GM10847 (cell line): Measurements from ENCODE around the gene ABHD17C.

Source experiments
- POLR2A ChIP-seq: IDR thresholded peaks from 2 replicates; pipeline ENCODE4 v1.6.1; 2011; ENCODE audit not compliant: insufficient read length; ENCODE audit errors: extremely low read depth

Gene ABHD17C

DNA sequence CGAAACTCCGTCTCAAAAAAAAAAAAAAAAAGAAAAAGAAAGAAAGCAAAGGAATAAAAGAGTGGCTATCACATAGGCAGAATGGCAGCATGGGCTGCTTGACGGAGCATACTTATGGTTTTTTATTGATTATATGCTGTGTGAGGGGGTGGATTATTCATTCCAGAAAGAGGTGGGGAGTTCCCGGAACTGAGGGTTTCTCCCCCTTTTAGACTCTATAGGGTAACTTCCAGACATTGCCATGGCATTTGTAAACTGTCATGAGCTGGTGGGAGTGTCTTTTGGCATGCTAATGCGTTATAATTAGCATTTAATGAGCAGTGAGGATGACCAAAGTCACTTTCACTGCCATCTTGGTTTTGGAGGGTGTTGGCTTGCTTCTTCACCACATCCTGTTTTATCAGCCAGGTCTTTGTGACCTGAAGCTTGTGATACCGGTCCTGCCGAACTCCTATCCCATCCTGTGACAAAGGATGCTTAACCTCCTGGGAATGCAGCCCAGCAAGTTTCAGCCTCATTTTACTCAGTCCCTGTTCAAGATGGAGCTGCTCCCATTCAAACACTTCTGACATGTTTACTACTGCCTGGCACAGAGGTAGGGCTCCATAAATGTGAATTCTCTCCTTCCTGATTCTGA is 15.8 kb upstream of the ABHD17C start:
- no peak for TF ChIP-seq POLR2A

DNA sequence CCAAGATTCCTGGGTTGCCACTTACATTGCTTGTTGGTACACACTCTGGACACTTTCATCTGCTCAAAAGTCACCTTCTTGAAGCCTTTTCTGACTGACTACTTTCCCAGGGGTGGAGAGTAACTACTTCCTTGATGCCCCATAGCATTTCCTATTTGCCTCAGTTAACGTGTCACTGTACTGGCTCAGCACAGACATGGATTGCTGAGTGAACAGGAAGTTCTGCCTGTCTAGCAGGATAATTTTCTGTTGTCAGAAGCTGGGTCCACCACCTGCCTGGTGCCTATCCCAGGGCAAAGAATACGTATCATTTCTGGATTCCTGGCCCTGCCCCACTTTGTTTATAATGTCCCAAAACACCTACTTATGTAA is 15.3 kb upstream of the ABHD17C start:
- TF ChIP-seq POLR2A = no peak

DNA sequence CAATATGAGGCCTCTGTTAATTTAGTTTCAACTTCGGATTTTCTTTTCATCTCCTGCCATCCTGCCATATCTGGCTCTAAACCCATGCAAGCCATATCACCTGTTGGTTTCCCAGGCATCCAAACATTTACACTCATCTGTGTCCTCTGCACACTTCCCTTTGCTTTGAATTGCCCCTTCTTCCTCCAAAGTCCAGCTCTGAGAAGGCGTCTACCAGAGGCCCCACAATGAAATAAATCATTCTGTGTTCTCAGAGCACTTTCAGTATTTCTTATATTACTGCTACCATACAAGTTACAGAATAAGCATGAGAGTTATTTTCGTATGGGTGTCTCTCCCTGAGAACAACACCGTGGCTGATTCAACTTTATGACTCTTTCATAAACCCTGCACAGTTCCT is 12.9 kb upstream of the ABHD17C start:
- no peak for TF ChIP-seq POLR2A

GRCh38 chr15:80684697-80685096 is 10.4 kb upstream of the ABHD17C start:
- TF ChIP-seq POLR2A = no peak

DNA sequence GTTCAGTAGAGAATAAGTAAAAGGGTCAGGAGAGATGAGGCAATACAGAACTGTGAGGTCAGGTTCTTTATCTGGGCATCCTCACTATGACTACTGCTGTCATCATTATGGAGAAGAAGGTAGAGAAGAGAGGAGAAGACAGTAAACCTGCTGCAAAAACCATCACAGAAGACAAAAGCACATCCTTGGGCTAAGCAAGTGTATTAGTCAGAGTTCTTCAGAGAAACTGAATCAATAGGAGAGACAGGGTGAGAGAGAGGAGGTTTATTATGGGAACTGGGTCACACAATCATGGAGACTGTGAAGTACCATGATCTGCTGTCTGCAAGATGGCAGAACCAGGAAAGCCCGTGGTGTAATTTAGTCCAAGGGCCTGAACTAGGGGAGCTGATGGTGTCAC is 9.5 kb upstream of the ABHD17C start:
- TF ChIP-seq POLR2A = no peak

DNA sequence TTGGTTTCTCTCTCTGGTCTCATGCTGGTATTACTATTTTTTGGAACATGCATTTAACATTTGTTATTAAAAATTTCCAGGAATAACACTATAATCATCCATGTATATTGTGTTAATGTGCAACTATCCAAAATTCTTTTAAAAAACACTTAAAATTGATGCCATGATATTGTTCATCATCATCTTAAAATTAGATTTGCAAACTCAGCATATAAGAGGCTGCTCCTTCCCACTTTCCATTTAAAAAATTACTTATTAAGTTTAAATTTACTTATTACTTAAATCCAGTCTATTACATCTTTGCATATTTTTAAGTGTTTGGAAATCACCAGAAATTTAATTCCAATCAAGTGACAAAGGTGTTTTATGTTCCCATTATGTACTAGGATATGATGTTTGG is 5.8 kb upstream of the ABHD17C start:
- TF ChIP-seq POLR2A = no peak

- no peak for TF ChIP-seq POLR2A
These were observed 5.4 kb upstream of the ABHD17C start for GRCh38 chr15:80689716-80690115.

DNA sequence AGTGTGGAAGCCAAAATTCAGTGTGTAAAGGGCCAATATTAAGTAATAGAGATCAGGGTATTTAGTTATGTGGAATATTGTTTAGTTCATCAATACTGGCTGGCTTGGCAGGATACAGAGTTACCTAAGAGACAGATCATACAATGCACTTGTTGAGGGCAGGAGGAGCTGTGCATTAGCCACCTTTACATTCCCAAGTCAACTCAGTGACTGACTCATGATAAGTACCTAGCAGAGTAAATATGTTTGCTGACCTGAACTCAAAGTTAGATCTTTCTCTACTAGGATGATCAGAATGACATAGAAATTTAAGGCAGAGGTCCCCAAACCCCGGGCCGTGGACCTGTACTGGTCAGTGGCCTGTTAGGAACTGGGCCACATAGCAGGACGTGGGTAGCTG is 3.5 kb upstream of the ABHD17C start:
- TF ChIP-seq POLR2A = no peak

- no peak for TF ChIP-seq POLR2A
These were observed 1.2 kb upstream of the ABHD17C start for GRCh38 chr15:80693682-80694610.

GRCh38 chr15:80694611-80695098 is 455 bp upstream of the ABHD17C start:
- no peak for TF ChIP-seq POLR2A

DNA sequence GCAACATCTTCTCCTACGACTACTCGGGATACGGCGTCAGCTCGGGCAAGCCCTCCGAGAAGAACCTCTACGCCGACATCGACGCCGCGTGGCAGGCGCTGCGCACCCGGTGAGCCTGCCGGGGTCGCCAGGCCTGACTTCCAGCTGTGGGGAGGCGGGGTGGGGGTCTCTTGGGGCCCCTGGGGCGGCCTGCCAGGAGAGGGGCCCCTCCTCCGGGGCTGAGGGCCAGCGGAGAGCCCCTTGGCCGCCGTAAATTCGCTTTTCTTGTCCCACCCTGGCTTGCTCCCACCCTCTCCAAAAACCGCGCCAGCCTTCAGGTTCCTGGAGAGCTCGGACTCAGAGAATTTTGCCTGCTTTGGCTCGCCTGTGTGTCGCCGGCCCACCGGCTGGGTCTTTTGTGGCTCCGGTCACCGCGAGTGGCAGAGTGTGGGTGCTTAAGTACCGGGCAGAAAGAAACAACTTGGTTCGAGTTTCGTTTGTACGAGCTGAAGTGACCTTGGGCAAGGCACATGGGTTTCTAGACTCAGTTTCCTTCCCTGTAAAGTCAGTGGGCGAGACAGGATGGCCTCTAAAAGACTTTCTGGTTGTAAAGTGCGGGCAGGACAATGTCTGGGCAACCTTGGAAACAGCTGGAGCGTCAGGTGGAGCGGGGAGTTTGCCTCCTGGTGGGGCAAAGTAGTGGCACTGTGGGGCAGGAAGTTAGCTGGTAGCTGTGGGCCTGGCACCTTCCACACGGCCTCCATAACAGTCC is 976 bp downstream of the ABHD17C start:
- no peak for TF ChIP-seq POLR2A

- no peak for TF ChIP-seq POLR2A
These were observed 2.1 kb downstream of the ABHD17C start for GRCh38 chr15:80697075-80697685.

- no peak for TF ChIP-seq POLR2A
These were observed 3.6 kb downstream of the ABHD17C start for GRCh38 chr15:80698676-80699075.

DNA sequence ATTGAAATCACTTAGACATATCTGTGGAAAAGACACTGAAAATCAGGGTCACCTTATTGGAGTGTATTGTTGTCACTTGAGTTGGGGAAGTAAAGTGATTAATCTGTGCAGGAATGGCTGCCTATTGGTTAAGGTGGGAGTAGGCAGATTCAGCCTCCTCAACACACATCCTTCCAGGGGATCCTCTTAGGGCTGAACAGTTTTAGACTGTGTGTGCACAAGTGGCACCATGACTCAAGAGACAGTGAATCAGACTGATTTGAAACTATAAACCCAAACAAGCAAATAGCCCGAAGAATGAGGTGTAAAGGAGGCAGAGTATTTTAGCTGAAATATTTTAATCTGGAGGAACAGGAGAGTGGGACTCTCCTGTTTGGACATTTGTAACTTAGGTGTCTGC is 4.9 kb downstream of the ABHD17C start:
- TF ChIP-seq POLR2A = no peak

DNA sequence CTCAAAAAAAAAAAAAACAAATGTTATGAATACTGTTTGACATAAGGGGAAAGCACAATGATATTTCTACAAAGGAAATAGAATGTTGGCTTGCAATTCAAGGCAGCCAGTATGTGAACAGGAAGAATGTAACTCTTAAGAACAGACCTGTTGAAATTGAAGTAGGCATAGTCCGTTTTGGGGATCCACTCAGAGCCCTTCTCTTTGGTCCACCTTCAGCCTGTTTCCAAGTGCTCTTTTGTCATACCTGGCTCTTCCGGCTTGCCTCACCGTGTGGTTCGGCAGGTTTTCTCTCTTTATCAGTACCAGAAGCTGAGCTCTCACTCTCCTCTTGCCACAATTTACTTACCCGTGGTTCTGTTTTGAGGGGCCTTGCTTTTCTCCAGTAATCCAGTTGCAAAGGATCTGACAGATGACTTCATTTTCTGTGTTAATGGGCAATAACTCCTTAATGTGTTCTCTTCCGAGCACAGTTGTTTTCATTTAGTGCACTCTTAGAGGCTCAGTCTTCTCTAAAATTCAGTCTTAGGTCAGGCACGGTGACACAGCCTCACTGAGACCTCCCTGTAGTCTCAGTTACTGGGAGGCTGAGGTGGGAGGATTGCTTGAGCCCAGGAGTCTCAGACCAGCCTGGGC is 6.7 kb downstream of the ABHD17C start:
- TF ChIP-seq POLR2A = no peak
